CD4-positive, alpha-beta T cell treated with Interferon gamma for 1 hour (primary cell): ENCODE results near the gene NKAIN2.
"Not testable (repeated sequence)": the region's sequence is repeated elsewhere in the genome, so short reads cannot be mapped to it uniquely, and the experiment has no call there.

Source experiments
- DNase-seq: peaks from one replicate; pipeline ENCODE4 v3.0.0-alpha.2; 2020

Gene NKAIN2

GRCh38 chr6:123896869-123897268 lies 93.2 kb downstream of the NKAIN2 start:
- DNase-seq: no peak

DNA sequence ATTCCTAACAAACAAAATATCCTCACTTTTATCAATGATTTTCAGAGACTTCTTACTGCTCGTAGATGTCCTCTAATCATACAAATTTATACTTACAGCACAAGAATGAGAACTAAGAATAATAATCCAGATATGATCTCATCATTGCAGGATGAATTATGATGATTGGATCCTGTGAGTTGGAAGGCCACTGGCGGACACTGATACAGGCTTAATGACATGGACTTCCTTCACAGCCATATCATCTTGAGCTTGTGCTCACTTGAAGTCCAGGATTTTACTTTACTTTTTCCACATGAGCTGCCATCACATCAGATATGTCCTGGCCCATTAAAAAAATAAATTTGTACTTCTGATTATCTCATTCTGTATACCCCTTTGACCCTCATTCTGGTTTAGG lies 94.3 kb downstream of the NKAIN2 start:
- DNase-seq: no peak

DNA sequence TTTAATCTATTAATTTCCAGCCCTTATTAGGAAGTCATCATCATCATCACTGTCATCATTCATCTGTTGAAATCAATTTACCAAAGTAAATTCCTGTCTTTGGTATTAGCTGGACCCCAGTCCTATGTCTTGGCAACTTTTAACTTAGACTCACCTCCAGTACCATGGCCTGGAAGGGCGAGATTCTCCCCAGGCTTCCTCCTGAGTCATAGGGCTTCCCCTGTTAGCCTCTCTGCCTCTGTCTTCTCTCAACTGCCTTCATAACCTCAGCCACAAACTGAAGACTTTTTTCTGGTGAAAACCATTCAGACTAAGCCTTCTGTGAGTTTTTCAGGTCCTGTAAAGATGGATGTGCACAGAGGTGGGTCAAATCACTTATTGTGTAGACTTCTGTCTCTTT lies 95.0 kb downstream of the NKAIN2 start:
- no peak for DNase-seq

- no peak for DNase-seq
These were observed 96.1 kb downstream of the NKAIN2 start for GRCh38 chr6:123899745-123900144.

DNA sequence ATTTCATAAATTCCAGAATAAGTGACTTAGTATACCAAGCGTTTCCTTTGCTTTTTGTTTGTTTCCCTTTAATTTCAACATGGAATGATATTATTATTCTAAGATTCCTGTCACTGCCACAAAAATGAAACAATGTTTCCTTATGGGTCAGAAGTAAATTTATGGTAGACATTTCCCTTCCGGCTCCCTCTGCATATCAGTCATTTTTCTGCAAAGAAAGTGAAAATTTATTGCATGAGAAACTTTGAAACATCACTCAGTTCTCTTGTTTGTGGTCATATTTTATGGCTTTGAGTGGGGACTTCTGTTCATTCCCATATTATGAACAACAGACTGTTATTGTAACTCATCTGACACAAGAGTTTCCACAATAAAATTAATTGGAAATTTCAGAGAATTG lies 97.8 kb downstream of the NKAIN2 start:
- no peak for DNase-seq

DNA sequence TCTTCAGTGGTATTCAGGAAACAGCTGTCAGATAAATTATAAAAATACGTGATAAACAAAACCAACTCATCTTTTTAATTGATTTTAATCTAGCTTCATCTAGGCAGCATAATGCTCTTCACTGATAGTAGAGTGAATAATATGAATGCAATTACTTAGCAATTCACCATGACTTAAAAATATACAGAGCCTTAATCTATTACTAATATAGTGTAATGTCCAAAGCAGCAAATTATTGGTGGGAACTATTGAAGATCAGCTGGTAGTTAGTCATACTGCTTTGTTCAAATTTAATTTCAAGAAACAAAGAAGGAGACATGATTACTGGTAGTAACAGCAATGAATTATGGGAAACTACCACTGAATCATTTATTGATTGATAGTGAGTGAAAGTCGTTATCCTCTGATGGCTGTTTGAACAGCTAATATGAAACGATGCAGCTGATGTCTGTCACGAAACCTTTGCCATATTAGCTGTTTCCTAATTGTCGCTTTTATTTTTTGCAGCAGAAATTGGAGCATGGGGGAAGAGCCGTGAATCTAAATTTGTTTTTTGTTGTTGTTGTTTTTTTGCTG lies 99.2 kb downstream of the NKAIN2 start:
- no peak for DNase-seq

- no peak for DNase-seq
These were observed 100.6 kb downstream of the NKAIN2 start for GRCh38 chr6:123904228-123904627.

GRCh38 chr6:123908797-123909196 lies 105.1 kb downstream of the NKAIN2 start:
- no peak for DNase-seq

DNA sequence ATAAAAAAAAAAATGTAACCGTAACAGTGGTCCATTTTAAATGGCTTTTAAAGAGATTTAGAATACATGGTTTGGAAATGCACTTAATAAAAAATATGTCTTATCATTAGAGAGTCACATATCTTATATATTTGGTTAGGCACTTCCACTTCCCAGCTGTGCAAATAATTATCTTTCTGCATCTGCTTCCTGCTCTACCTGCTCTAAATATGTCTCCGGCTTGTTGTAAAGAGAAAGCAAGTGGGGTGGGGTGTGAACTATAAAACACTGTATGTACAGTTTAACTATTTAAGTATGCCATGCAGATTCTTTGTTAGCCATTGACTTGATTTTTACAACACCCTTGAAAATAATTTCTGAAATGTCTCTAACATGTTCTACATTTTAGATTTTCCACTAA lies 106.3 kb downstream of the NKAIN2 start:
- no peak for DNase-seq

DNA sequence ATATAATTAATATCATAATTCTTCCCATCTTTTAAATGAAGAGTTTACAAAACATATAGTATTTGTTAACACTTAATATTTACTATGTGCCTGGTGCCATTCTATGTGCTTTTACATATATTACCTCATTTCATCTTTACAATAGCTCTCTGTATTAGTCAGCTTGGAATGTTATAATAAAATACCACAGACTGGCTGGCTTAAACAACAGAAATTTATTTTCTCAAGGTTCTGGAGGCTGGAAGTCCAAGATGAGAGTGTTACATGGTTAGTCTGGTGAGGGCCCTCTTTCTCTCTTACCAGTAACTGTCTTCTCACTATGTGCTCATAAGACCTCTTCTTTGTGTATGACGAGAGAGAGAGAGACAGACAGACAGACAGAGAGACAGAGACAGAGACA lies 110.2 kb downstream of the NKAIN2 start:
- no peak for DNase-seq

DNA sequence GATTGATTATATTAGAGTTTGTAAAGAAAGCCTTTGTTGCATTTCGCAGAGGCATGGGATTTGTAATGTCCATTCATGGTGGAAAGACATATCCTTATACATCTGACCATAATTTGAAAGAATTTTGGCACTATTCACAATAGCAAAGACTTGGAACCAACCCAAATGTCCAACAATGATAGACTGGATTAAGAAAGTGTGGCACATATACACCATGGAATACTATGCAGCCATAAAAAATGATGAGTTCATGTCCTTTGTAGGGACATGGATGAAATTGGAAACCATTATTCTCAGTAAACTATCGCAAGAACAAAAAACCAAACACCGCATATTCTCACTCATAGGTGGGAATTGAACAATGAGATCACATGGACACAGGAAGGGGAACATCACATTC lies 119.7 kb downstream of the NKAIN2 start:
- not testable (repeated sequence) for DNase-seq

DNA sequence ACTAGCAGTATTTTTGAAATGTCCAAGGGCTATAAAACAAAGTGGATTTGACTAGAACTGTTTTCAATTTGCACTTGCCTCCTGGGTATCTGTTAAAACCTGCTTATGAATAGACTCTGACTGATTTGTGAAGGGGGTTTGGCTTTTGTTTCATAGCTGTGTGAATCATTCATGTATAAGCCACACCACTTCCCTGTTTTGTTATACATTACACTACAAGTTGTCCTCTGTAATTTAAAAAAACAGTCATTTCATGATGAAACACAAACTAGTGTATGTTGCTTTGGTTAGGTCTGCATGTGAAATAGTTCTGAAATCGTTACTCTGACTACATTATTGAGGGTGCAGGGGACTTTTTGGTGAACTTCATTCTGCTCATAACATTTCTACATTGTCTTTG lies 121.7 kb downstream of the NKAIN2 start:
- no peak for DNase-seq

DNA sequence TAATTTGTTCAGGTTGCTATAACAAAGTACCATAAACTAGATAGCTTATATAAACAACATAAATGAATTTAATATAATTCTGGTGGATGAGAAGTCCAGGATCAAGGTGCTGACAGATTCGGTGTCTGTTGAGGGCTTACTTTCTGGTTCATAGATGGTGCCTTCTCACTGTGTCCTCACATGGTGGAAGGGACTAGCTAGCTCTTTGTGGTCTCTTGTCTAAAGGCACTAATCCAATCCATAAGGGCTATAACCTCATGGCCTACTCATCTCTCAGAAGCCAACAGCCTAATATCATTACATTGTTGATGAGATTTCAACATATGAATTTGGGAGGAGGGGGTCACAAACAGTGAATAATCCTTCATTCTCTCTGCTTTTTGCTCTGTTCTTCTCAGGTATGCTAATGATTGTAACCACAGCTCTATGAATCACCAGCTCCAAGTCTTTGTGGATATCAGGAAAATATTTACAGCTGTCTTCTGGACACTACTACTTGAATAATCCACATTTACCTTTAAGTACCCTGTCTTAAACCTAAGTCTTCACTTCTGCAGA lies 122.3 kb downstream of the NKAIN2 start:
- DNase-seq: no peak

- no peak for DNase-seq
These were observed 124.9 kb downstream of the NKAIN2 start for GRCh38 chr6:123928529-123928928.

- DNase-seq: no peak
These were observed 128.3 kb downstream of the NKAIN2 start for GRCh38 chr6:123931928-123932327.

- DNase-seq: no peak
These were observed 136.9 kb downstream of the NKAIN2 start for GRCh38 chr6:123940551-123940950.

DNA sequence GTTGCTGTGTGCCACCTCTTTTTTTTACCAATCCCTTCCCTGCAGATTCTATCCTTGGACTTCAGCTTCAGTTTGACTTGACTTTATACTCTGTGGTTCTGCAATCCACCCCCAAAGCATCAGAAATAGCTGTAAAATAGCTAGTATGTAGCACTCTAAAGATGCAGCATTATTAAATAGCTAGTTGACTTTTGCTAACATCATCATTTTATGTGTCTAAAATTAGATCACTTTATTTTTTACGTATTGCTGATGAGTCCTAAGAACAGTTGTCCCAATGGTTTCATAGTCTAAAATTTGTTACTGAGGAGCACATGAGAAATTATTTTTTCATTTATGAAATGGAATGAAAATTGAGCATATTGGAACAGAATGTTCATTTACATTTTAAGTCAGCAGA lies 138.2 kb downstream of the NKAIN2 start:
- DNase-seq: no peak

GRCh38 chr6:123945386-123945785 lies 141.7 kb downstream of the NKAIN2 start:
- DNase-seq: no peak

DNA sequence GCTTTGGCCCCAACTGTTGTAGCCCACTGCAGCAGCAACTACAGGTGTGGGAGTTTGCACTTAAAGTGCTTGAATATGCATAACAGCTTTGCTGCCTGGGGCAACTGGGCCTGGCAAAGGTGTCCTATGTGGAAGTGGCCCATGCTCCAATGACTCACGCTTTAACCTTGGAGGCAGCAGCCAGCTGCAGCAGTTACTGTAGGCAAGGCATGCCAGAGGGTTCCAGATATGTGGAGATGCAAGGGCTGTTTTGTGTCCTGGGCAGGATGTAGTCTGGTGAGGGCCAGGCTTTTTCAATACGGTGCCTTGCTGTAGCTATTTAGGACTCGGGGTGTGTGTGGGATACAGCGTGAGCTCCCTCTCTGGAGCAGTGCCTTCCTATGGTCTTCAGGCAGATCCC lies 150.3 kb downstream of the NKAIN2 start:
- DNase-seq: no peak

DNA sequence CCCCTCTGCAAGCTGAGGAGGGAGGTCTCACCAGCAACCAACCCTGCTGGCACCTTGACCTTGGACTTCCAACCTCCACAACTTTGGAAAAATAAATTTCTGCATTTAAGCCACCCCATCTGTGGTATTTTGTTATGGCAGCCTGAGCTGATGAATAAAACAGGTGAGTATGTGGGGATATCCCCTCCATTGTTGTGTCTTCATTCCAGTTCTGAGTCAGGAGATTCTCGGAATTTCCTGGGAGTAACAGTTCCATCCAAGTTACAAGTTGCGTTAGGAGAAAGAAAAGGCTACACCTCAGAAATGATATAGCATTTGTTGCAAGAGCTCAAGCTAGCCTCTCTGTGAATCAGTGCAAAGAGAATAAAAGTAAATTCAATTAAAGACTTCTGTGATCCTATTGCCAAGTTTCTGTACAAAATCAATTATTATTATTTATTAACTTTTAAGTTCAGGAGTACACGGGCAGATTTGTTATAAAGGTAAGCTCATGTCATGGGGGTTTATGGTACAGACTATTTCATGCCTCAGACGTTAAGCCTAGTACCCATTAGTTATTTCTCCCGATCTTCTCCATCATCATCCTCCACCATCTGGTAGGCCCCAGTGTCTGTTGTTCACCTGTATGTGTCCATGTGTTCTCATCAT lies 153.0 kb downstream of the NKAIN2 start:
- DNase-seq: no peak

- no peak for DNase-seq
These were observed 158.8 kb downstream of the NKAIN2 start for GRCh38 chr6:123962508-123962907.

- DNase-seq: no peak
These were observed 162.2 kb downstream of the NKAIN2 start for GRCh38 chr6:123965894-123966293.

GRCh38 chr6:123966618-123967017 lies 163.0 kb downstream of the NKAIN2 start:
- no peak for DNase-seq

- no peak for DNase-seq
These were observed 164.2 kb downstream of the NKAIN2 start for GRCh38 chr6:123967905-123968304.
